Astrocyte (in vitro differentiated cells and primary cell): ENCODE data around the gene TMEM219.

Experiments used
- CTCF ChIP-seq: IDR thresholded peaks from 2 replicates; pipeline ENCODE4 v1.5.1; 2011; ENCODE audit warnings: low read depth, mild to moderate bottlenecking, inconsistent platforms, low read length, moderate library complexity; ENCODE audit not compliant: insufficient read depth
- EZH2 ChIP-seq: IDR thresholded peaks from 2 replicates; pipeline ENCODE4 v1.6.1; 2012; ENCODE audit warnings: mild to moderate bottlenecking, low read length, inconsistent platforms; ENCODE audit not compliant: insufficient read depth

GRCh38 chr16:29996766-29997250, 34.9 kb downstream of the TMEM219 start:
- TF ChIP-seq CTCF (no peak), EZH2 (no peak)
